Muscle layer of colon (tissue), 2 donors: Measurements from ENCODE around the gene PRRT2.

Experiments
- H3K27ac ChIP-seq: one replicate; pipeline ENCODE4 v1.7.0; 2013; ENCODE audit warnings: low read depth, mild to moderate bottlenecking, low read length, moderate library complexity
- H3K27me3 ChIP-seq, 2 donors: one replicate each; pipeline ENCODE4 v1.7.0; 2013; ENCODE audit warnings: low read length in 2 of 2, mild to moderate bottlenecking in 2 of 2; ENCODE audit not compliant: insufficient read depth in 2 of 2, control insufficient read depth in 1 of 2
- H3K36me3 ChIP-seq: one replicate; pipeline ENCODE4 v1.7.0; 2013; ENCODE audit warnings: mild to moderate bottlenecking, low read length; ENCODE audit not compliant: insufficient read depth
- H3K4me1 ChIP-seq: one replicate; pipeline ENCODE4 v1.7.0; 2013; ENCODE audit warnings: mild to moderate bottlenecking, low read length; ENCODE audit not compliant: insufficient read depth
- H3K4me3 ChIP-seq, 2 donors: one replicate each; pipeline ENCODE4 v1.7.0; 2013; ENCODE audit warnings: low read length in 2 of 2, low read depth in 1 of 2, mild to moderate bottlenecking in 1 of 2, moderate library complexity in 1 of 2
- H3K9ac ChIP-seq: one replicate; pipeline ENCODE4 v1.7.0; 2013; ENCODE audit warnings: low read length
- H3K9me3 ChIP-seq: one replicate; pipeline ENCODE4 v1.7.0; 2013; ENCODE audit warnings: mild to moderate bottlenecking, low read length
- donor health status: abdominal sarcoma.
- donor health status: Adenocarcinoma of cecum.

PRRT2 gene

DNA sequence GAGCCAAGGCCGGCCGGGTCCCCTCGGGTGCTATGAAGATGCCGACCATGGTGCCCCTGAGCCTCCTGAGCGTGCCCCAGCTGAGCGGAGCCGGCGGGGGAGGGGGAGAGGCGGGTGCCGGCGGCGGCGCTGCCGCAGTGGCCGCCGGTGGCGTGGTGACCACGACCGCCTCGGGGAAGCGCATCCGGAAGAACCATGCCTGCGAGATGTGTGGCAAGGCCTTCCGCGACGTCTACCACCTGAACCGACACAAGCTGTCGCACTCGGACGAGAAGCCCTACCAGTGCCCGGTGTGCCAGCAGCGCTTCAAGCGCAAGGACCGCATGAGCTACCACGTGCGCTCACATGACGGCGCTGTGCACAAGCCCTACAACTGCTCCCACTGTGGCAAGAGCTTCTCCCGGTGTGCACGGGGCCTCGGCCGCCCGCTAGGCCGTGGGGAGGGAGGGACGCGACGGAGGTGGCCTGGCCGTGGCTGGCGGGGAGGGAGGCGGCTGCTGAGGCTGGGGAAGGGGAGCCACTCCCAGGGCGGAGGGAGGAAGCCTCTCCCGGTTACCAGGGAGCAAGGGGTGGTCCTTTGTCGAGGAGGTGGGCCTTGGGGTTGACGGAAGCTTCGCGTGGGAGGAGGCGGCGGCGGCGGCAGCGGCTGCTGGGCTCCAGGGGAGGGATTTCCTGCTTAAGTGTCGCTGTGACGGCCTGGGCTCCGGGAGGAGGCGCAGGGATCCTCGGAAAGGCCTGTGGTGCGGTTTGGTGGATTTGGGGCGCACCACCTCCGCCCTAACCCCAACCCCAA is 4.4 kb upstream of the PRRT2 start:
- peak overlapping the region; percentile 40 for H3K9ac ChIP-seq
- H3K27ac ChIP-seq, result peak overlapping the region; percentile 94
- peak overlapping the region; percentile 52 to 61 for H3K4me3 ChIP-seq
- no peaks in the 10 kb centered on the region for H3K9me3 ChIP-seq
- no peaks in the 10 kb centered on the region for H3K27me3 ChIP-seq
- peaks cover 17% of the 10 kb centered on the region for H3K36me3 ChIP-seq
- H3K4me1 ChIP-seq, result peaks cover 43% of the 10 kb centered on the region

DNA sequence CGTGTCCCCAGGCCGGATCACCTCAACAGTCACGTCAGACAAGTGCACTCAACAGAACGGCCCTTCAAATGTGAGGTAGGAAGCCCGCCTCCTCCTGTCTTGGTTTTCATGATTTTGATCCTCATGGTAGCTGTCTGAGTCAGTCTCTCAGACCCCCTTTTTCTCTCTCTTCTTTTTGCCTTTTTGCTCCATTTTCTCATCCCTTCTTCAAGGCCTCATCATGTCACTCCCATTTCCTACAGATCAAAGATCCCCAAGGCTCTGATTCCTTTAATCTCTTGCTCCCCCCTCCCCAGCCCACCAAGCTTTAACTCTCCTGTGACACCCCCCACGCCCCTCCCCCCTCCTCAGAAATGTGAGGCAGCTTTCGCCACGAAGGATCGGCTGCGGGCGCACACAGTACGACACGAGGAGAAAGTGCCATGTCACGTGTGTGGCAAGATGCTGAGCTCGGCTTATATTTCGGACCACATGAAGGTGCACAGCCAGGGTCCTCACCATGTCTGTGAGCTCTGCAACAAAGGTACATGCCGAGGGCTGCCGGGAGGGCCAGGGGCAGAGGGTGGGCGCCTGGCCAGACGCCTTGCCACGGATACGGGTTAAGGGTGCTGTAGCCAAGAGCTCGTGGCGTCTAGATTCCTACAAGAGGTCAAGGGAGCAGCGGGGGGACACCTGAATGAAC is 3.6 kb upstream of the PRRT2 start:
- no peaks in the 10 kb centered on the region for H3K27me3 ChIP-seq
- peak overlapping the region; percentile 94 for H3K27ac ChIP-seq
- peaks cover 17% of the 10 kb centered on the region for H3K36me3 ChIP-seq
- no peaks in the 10 kb centered on the region for H3K9me3 ChIP-seq
- peak overlapping the region; percentile 40 for H3K9ac ChIP-seq
- peak overlapping the region; percentile 52 to 61 for H3K4me3 ChIP-seq
- H3K4me1 ChIP-seq, result peaks cover 50% of the 10 kb centered on the region

DNA sequence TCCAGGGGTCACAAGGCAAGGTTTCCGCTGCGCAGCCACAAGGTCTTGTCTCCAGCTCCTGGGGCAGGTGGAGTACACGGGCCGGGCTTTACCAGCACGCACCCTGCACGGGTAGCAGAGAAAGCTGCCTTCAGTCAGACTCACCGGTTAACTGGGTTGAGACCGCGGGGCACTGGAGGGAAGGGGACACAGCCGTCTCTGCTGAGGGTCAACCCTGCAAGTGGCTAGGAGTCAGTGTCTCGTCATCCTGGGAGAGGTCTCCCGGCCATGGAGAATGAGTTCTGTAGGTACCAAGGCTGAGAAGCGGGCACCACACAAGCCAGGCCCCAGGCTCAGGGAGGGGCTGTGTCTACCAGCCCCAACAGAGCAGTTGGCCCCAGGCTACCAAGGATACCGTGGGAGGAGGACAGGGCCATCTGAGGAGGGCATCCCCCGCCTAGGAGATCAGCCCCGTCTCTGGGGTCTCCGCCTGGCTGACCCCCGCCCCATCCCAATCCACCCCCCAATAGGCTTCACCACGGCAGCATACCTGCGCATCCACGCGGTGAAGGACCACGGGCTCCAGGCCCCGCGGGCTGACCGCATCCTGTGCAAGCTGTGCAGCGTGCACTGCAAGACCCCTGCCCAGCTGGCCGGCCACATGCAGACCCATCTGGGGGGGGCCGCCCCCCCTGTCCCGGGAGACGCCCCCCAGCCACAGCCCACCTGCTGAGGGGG is 2.8 kb upstream of the PRRT2 start:
- Histone ChIP-seq H3K27ac (peak overlapping the region; percentile 98), H3K9ac (peak overlapping the region; percentile 40), H3K4me3 (peak overlapping the region in 1 of 2 donors; percentile 61), H3K36me3 (peaks cover 17% of the 10 kb centered on the region), H3K4me1 (peaks cover 55% of the 10 kb centered on the region), H3K27me3 (no peaks in the 10 kb centered on the region), H3K9me3 (no peaks in the 10 kb centered on the region)

DNA sequence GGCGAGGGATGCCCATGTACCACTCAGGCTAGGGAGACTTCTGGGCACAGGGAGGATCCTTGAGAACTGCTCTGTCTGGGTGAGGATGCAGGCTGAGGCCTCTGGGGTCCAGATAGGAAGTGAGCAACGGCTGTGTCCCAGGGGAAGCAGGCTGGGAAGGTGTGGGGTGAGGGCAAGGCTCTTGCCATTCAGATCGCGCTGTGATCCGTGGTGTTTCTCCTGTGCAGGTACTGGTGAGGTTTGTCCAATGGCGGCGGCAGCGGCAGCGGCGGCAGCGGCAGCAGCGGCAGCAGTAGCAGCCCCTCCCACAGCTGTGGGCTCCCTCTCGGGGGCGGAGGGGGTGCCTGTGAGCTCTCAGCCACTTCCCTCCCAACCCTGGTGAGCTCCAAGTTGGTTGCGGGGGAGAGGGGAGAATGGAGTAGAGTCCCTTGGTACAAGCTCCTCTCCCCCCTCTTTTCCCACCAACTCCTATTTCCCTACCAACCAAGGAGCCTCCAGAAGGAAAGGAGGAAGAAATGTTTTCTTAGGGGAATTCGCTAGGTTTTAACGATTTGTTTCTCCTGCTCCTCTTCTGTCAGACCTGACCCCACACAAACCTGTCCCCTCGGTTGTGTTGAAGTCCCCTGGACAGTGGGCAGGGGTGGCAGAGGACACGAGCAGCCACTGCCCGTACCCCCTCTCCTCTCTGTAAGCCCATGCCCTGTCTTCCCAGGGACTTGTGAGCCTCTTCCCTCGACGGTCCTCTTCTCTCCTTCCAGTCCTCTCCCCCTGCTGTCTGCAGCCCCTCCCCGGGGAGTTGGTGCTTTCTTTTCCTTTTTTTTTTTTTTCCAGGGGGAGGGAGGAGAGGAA is 1.9 kb upstream of the PRRT2 start:
- Histone ChIP-seq H3K4me3 (no peak overlapping the region), H3K9ac (no peak overlapping the region), H3K27ac (peak overlapping the region; percentile 98), H3K36me3 (peaks cover 17% of the 10 kb centered on the region), H3K27me3 (no peaks in the 10 kb centered on the region), H3K4me1 (peaks cover 58% of the 10 kb centered on the region), H3K9me3 (no peaks in the 10 kb centered on the region)

DNA sequence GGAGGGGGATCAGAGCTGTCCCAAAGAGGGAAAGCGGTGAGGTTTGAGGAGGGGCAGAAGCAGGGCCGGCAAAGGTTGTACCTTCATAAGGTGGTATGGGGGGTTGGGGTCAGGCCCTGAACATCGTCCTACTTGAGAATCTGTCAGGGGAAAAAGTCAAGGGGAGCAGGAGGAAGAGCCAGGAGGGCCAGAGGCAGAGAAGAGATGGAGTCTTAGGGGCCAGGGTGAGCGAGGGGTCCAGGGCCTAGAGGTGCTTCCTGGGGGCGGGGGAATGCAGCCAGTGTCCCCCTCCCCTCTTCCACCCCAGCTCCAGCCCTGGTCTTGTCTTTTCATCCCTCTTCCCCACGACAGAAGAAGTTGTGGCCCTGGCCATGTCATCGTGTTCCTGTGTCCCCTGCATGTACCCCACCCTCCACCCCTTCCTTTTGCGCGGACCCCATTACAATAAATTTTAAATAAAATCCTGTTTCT is 1.3 kb upstream of the PRRT2 start:
- Histone ChIP-seq H3K36me3 (peaks cover 17% of the 10 kb centered on the region), H3K4me3 (peak overlapping the region in 1 of 2 donors; percentile 78), H3K9ac (no peak overlapping the region), H3K27me3 (no peaks in the 10 kb centered on the region), H3K4me1 (peaks cover 61% of the 10 kb centered on the region), H3K27ac (peak overlapping the region; percentile 98), H3K9me3 (no peaks in the 10 kb centered on the region)

DNA sequence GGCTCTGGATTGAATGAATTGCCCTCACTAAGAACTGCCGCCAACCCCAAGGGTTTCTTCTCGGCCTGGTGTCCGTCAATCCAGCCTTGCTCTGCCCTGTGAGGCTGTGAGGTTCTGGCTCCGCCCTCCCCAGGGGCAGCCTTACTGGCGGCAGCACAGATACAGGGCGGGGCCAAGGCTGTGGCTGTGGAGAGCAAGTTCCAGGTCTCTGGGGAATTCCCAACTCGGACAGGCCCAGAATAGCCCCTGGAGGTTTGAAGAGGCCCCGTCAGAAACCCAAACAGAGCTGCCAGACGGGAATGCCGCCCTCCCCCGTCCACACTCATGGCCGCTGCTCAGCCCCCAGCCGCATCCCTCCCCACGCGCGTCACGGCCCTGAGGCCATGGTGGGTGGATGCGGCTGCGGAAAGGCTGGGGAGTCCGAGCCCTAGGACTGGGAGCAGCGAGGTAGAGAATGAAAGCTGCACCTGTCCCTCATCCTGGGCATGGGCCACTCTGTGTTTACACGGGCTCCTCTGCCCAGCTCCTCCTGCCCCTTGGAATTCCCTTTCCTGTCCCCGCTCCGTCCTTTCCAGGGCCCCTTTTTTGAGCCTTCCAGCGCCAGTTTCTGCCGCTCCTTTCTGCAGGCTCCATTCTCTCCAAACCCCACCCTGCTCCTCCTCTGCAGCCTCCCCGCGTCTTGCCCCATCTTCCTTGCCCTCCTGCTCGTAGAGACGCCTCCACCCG is 660 bp upstream of the PRRT2 start:
- peak overlapping the region; percentile 62 to 78 for H3K4me3 ChIP-seq
- peaks cover 61% of the 10 kb centered on the region for H3K4me1 ChIP-seq
- H3K36me3 ChIP-seq, result peaks cover 17% of the 10 kb centered on the region
- peak overlapping the region; percentile 98 for H3K27ac ChIP-seq
- H3K9me3 ChIP-seq, result no peaks in the 10 kb centered on the region
- peak overlapping the region; percentile 49 for H3K9ac ChIP-seq
- no peaks in the 10 kb centered on the region for H3K27me3 ChIP-seq

DNA sequence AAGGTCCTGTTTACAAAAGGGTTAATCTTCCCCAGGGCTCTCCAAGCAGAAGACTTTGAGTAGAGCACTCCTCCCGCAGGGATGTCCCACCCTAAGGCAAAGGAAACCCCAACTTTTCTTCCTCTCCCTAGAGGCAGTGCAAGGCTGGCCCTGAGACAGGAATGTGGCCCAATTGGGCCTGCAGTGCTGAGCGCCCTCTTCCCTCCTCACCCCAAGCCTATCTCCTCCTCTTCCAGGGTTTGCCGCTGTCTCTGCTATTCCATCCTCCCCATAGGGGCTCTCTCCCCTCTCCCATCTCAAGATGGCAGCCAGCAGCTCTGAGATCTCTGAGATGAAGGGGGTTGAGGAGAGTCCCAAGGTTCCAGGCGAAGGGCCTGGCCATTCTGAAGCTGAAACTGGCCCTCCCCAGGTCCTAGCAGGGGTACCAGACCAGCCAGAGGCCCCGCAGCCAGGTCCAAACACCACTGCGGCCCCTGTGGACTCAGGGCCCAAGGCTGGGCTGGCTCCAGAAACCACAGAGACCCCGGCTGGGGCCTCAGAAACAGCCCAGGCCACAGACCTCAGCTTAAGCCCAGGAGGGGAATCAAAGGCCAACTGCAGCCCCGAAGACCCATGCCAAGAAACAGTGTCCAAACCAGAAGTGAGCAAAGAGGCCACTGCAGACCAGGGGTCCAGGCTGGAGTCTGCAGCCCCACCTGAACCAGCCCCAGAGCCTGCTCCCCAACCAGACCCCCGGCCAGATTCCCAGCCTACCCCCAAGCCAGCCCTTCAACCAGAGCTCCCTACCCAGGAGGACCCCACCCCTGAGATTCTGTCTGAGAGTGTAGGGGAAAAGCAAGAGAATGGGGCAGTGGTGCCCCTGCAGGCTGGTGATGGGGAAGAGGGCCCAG is 1.0 kb downstream of the PRRT2 start:
- peaks cover 70% of the 10 kb centered on the region for H3K4me1 ChIP-seq
- no peaks in the 10 kb centered on the region for H3K9me3 ChIP-seq
- H3K36me3 ChIP-seq, result peaks cover 20% of the 10 kb centered on the region
- peak overlapping the region; percentile 61 for H3K9ac ChIP-seq
- no peaks in the 10 kb centered on the region for H3K27me3 ChIP-seq
- H3K4me3 ChIP-seq, result peak overlapping the region; percentile 62 to 78
- H3K27ac ChIP-seq, result peak overlapping the region; percentile 98

DNA sequence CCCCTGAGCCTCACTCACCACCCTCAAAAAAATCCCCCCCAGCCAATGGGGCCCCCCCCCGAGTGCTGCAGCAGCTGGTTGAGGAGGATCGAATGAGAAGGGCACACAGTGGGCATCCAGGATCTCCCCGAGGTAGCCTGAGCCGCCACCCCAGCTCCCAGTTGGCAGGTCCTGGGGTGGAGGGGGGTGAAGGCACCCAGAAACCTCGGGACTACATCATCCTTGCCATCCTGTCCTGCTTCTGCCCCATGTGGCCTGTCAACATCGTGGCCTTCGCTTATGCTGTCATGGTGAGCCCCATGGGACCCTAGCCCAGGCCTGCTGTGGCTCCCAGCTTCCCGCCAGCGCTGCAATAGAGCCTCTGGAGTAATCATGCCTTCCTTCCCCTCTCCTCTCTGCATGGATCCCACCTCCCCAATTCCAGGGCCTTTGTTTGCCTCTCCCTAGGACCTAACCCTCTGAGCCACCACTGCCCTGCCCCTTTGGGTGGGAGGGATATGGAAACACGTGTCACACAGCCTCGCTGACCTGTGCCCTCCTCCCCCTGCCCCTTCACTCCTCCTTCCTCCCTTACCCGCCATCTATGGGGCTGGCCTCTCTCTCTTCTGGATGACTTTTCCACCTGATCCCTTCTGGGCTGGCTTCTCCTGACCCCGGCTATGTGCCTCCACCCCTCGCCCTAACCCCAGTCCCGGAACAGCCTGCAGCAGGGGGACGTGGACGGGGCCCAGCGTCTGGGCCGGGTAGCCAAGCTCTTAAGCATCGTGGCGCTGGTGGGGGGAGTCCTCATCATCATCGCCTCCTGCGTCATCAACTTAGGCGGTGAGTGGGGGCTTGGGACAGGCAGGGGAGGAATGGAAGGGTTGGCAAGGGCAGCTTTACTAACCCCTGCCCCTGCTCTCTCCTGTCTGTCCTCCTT is 1.9 kb downstream of the PRRT2 start:
- Histone ChIP-seq H3K9ac (no peak overlapping the region), H3K27ac (peak overlapping the region; percentile 98), H3K4me1 (peaks cover 61% of the 10 kb centered on the region), H3K27me3 (no peaks in the 10 kb centered on the region), H3K9me3 (no peaks in the 10 kb centered on the region), H3K4me3 (peak overlapping the region in 1 of 2 donors; percentile 78), H3K36me3 (peaks cover 21% of the 10 kb centered on the region)

DNA sequence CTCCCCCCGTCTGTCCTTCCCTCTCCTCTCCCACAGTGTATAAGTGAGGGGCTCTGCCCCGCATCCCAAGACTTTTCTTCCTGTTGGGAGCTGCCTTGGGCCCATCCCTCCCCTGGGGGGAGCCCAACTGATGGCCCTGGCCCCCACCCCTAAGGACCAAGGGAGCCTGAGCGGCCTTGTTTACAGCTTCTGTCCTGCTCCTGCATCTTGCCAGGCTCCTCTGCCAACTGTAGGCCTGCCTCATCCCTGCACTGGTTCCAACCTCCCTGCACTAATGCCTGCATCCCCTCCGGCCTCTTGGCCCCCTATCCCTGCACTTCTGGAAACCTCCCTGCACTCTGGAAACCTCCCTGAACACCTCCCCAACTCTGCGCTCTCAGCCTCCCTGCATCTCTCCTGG is 2.6 kb downstream of the PRRT2 start:
- Histone ChIP-seq H3K27me3 (no peaks in the 10 kb centered on the region), H3K4me3 (peak overlapping the region; percentile 29 to 53), H3K36me3 (peaks cover 22% of the 10 kb centered on the region), H3K9ac (no peak overlapping the region), H3K4me1 (peaks cover 60% of the 10 kb centered on the region), H3K27ac (peak overlapping the region; percentile 81), H3K9me3 (no peaks in the 10 kb centered on the region)
